Activated CD8-positive, alpha-beta T cell treated with anti-CD3 and anti-CD28 coated beads for 36 hours (primary cell): ENCODE measurements around the gene CENPS. TPM values are rescaled to one million over a fixed set of nuclear protein-coding genes. Genes with fewer than 3 reads are reported as not detected.

Experiments used
- ATAC-seq: fragments of 200-7000 bp; cut with Tn5 transposase; one replicate; pipeline ENCODE4 v1.10.0; 2021; ENCODE audit warnings: mild to moderate bottlenecking, moderate library complexity
- CTCF ChIA-PET: fragments of 350-600 bp; sonication (Branson Sonifier 250); formaldehyde crosslinking; loops from one replicate; lab custom pipeline; 2021; ENCODE audit warnings: antibody characterized with exemption; lab: Charles Lee
- POLR2A ChIA-PET: fragments of 350-600 bp; sonication (Branson Sonifier 250); formaldehyde crosslinking; loops from one replicate; lab custom pipeline; 2021; ENCODE audit warnings: antibody characterized with exemption; lab: Charles Lee
- DNase-seq: peaks from one replicate; pipeline ENCODE4 v3.0.0-alpha.2; 2020
- H3K27ac Mint-ChIP-seq: one replicate; pipeline ENCODE4 v1.8.0; 2021; ENCODE audit warnings: mild to moderate bottlenecking, mixed read lengths
- H3K27me3 Mint-ChIP-seq: one replicate; pipeline ENCODE4 v1.8.0; 2021; ENCODE audit warnings: mixed read lengths
- H3K36me3 Mint-ChIP-seq: one replicate; pipeline ENCODE4 v1.8.0; 2021; ENCODE audit warnings: low read depth, mixed read lengths
- H3K4me1 Mint-ChIP-seq: one replicate; pipeline ENCODE4 v1.8.0; 2021; ENCODE audit warnings: low read depth, mixed read lengths
- H3K4me3 Mint-ChIP-seq: one replicate; pipeline ENCODE4 v1.8.0; 2021; ENCODE audit warnings: mild to moderate bottlenecking, moderate library complexity, mixed read lengths
- H3K9me3 Mint-ChIP-seq: one replicate; pipeline ENCODE4 v1.8.0; 2021; ENCODE audit warnings: mixed read lengths
- intact Hi-C: fragments of 100-400 bp; cut with micrococcal nuclease; formaldehyde crosslinking; loops from one replicate; pipeline ENCODE4 v1.10.0; 2022
- total RNA-seq, 2 experiments: library from RNA; stranded (reverse); gene quantifications; one replicate each; pipeline ENCODE4 v1.2.3, GENCODE V29; 2021
- TF ChIP-seq, protein P1 (sequence below): fragments of 200-600 bp; IDR thresholded peaks from one replicate; pipeline ENCODE4 v1.8.0; 2022; ENCODE audit warnings: antibody characterized with exemption, mild to moderate bottlenecking

CENPS gene
- total RNA-seq, 2 experiments from 2014 or later = 18.3 to 19.4 TPM

- Mint-ChIP-seq H3K4me3 (no peak overlapping the region), H3K9me3 (no peaks in the 10 kb centered on the region), H3K27ac (no peak overlapping the region), H3K27me3 (no peaks in the 10 kb centered on the region), H3K4me1 (peaks cover 2% of the 10 kb centered on the region), H3K36me3 (peaks cover 32% of the 10 kb centered on the region)
- no peak for DNase-seq
- ATAC-seq = no peak
- CTCF ChIA-PET = interaction anchor here (1.4 kb wide), 1 partner anchor 37 kb away, joined by 8 read pairs; no protein-coding TSS in a partner anchor
- POLR2A ChIA-PET = interaction anchor here (0.8 to 0.9 kb wide), 2 partner anchors 16 to 248 kb away, joined by 3 read pairs; partner anchors contain the start of gene KIF1B
- intact Hi-C loops = no loop called here
- TF ChIP-seq, protein P1, sequence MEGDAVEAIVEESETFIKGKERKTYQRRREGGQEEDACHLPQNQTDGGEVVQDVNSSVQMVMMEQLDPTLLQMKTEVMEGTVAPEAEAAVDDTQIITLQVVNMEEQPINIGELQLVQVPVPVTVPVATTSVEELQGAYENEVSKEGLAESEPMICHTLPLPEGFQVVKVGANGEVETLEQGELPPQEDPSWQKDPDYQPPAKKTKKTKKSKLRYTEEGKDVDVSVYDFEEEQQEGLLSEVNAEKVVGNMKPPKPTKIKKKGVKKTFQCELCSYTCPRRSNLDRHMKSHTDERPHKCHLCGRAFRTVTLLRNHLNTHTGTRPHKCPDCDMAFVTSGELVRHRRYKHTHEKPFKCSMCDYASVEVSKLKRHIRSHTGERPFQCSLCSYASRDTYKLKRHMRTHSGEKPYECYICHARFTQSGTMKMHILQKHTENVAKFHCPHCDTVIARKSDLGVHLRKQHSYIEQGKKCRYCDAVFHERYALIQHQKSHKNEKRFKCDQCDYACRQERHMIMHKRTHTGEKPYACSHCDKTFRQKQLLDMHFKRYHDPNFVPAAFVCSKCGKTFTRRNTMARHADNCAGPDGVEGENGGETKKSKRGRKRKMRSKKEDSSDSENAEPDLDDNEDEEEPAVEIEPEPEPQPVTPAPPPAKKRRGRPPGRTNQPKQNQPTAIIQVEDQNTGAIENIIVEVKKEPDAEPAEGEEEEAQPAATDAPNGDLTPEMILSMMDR = no peak
Observed at GRCh38 chr1:10457875-10458274, 27.6 kb downstream of the CENPS start.

- DNase-seq (no peak), ATAC-seq (no peak)
- TF ChIP-seq, protein P1 = no peak
- H3K27me3 Mint-ChIP-seq = no peaks in the 10 kb centered on the region
- peaks cover 2% of the 10 kb centered on the region for H3K4me1 Mint-ChIP-seq
- intact Hi-C loops = no loop called here
- H3K4me3 Mint-ChIP-seq = no peak overlapping the region
- peaks cover 40% of the 10 kb centered on the region for H3K36me3 Mint-ChIP-seq
- H3K27ac Mint-ChIP-seq = no peak overlapping the region
- POLR2A ChIA-PET = interaction anchor here (1.8 kb wide), 1 partner anchor 12 kb away, joined by 5 read pairs; no protein-coding TSS in a partner anchor
- no peaks in the 10 kb centered on the region for H3K9me3 Mint-ChIP-seq
- CTCF ChIA-PET = no interaction called here
Observed at GRCh38 chr1:10459184-10459583, 29.0 kb downstream of the CENPS start.

- TF ChIP-seq, protein P1 = no peak
- CTCF ChIA-PET = interaction anchor here (1.2 kb wide), 1 partner anchor 28 kb away, joined by 3 read pairs; no protein-coding TSS in a partner anchor
- H3K4me3 Mint-ChIP-seq = no peak overlapping the region
- ATAC-seq (no peak), DNase-seq (no peak)
- H3K27me3 Mint-ChIP-seq = no peaks in the 10 kb centered on the region
- H3K4me1 Mint-ChIP-seq = peaks cover 10% of the 10 kb centered on the region
- intact Hi-C loops = no loop called here
- POLR2A ChIA-PET = interaction anchor here (0.6 to 1.0 kb wide), 2 partner anchors 11 to 75 kb away, joined by 3 read pairs; no protein-coding TSS in a partner anchor
- H3K27ac Mint-ChIP-seq = no peak overlapping the region
- H3K36me3 Mint-ChIP-seq = peaks cover 42% of the 10 kb centered on the region
- no peaks in the 10 kb centered on the region for H3K9me3 Mint-ChIP-seq
Observed at GRCh38 chr1:10467078-10467477, 36.8 kb downstream of the CENPS start.

- ATAC-seq = no peak
- no peak for DNase-seq
- Mint-ChIP-seq H3K27ac (no peak overlapping the region), H3K9me3 (no peaks in the 10 kb centered on the region), H3K4me1 (peaks cover 27% of the 10 kb centered on the region), H3K4me3 (no peak overlapping the region), H3K27me3 (no peaks in the 10 kb centered on the region), H3K36me3 (peaks cover 26% of the 10 kb centered on the region)
- TF ChIP-seq, protein P1 = no peak
- POLR2A ChIA-PET = interaction anchor here (0.6 kb wide), 1 partner anchor 15 kb away, joined by 3 read pairs; no protein-coding TSS in a partner anchor
- intact Hi-C loops = no loop called here
- CTCF ChIA-PET = no interaction called here
Observed at GRCh38 chr1:10470043-10470442, 39.8 kb downstream of the CENPS start.

DNA sequence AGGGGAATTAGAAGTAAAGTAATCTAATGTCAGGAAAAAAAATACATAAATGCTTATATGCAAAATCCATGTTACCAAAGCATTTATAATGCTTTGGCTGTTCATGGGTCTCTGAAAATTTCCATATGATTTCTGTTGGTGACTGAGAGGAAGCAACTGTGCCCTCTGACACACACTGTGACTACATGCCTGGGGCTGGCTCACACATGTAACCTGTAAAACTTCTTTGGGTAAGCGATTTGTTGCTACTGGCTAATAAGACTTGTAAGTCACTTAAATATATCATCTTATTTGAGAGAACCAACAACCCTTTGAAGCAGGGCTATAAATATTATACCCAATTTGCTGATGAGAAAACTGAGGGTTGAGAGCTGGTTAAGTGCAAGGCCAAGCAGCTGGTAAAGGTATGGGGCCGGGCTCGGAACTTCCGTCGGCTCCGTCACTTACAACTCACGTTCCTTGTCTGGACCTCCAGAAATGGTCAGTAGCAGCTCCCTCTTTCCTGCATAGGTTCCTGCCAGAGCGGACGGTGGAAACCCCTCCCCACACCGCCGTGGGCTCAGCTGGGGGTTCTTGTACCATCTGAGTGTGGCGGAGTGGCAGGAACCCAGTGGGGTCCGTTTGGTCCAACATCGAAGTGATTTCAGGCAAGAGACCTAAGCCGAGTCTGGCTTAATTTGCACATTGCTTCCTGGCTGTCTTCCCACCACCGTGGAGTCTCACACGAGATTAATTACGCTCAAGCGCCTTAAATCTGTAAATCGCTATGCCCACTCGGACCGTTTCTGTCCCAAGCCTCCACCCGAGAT lies 41.4 kb downstream of the CENPS start:
- Mint-ChIP-seq H3K4me1 (peaks cover 37% of the 10 kb centered on the region), H3K27me3 (no peaks in the 10 kb centered on the region), H3K27ac (peak overlapping the region; percentile 96), H3K9me3 (no peaks in the 10 kb centered on the region), H3K36me3 (peaks cover 26% of the 10 kb centered on the region), H3K4me3 (peak overlapping the region; percentile 97)
- TF ChIP-seq, protein P1 = no peak
- DNase-seq (peak; percentile 28), ATAC-seq (no peak)
- POLR2A ChIA-PET = interaction anchor here (0.9 kb wide), 2 partner anchors 9 to 29 kb away, joined by 3 read pairs; no protein-coding TSS in a partner anchor
- CTCF ChIA-PET = interaction anchor here (1.0 to 1.3 kb wide), 3 partner anchors 22 to 37 kb away, joined by 3 to 4 read pairs (median 4); no protein-coding TSS in a partner anchor
- intact Hi-C loops = no loop called here
